ENCODE measurements around the gene PPFIA1. TPM values are rescaled to one million over a fixed set of nuclear protein-coding genes. Genes with fewer than 3 reads are reported as not detected.
A peak's percentile ranks its signal among the peaks of the same experiment; 100 is the strongest.
"Not testable (repeated sequence)": the region's sequence is repeated elsewhere in the genome, so short reads cannot be mapped to it uniquely, and the experiment has no call there.

The PPFIA1 gene
- total RNA-seq, 6 experiments from 2014 or later, result 29.4 to 40.0 (median 32.7) TPM

GRCh38 chr11:70389201-70389600 lies 118.7 kb downstream of the PPFIA1 start:
- H3K4me3 Mint-ChIP-seq, result no peak overlapping the region
- peaks cover 22% of the 10 kb centered on the region; the same call in 1 of the 2 replicates for H3K36me3 Mint-ChIP-seq (ENCODE audit: low read depth)
- H3K27me3 Mint-ChIP-seq (ENCODE audit: insufficient read depth), result peaks cover 6% of the 10 kb centered on the region
- no peaks in the 10 kb centered on the region for H3K9me3 Mint-ChIP-seq
- H3K27ac Mint-ChIP-seq, result peak overlapping the region; percentile 4; the same call in 1 of the 2 replicates
- peaks cover 8% of the 10 kb centered on the region for H3K4me1 Mint-ChIP-seq (ENCODE audit: low read depth)
- DNase-seq, result no peak
- TF ChIP-seq, protein P1, sequence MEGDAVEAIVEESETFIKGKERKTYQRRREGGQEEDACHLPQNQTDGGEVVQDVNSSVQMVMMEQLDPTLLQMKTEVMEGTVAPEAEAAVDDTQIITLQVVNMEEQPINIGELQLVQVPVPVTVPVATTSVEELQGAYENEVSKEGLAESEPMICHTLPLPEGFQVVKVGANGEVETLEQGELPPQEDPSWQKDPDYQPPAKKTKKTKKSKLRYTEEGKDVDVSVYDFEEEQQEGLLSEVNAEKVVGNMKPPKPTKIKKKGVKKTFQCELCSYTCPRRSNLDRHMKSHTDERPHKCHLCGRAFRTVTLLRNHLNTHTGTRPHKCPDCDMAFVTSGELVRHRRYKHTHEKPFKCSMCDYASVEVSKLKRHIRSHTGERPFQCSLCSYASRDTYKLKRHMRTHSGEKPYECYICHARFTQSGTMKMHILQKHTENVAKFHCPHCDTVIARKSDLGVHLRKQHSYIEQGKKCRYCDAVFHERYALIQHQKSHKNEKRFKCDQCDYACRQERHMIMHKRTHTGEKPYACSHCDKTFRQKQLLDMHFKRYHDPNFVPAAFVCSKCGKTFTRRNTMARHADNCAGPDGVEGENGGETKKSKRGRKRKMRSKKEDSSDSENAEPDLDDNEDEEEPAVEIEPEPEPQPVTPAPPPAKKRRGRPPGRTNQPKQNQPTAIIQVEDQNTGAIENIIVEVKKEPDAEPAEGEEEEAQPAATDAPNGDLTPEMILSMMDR (IDR thresholded peaks at IDR 0.05), result no peak

DNA sequence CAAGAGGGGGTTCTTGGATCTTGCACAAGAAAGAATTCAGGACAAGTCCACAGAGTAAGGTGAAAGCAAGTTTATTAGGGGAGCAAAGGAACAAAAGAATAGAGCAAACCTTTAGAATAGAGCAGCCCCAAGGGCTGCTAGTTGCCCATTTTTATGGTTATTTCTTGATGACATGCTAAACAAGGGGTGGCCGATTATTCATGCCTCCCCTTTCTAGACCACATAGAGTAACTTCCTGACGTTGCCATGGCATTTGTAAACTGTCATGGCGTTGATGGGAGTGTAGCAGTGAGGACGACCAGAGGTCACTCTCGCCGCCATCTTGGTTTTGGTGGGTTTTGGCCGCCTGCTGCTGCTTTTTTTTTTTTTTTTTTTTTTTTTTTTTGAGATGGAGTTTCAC lies 120.4 kb downstream of the PPFIA1 start:
- H3K4me3 Mint-ChIP-seq; DNase-seq; H3K4me1 Mint-ChIP-seq (ENCODE audit: low read depth); H3K27me3 Mint-ChIP-seq (ENCODE audit: insufficient read depth); H3K9me3 Mint-ChIP-seq; H3K27ac Mint-ChIP-seq: not testable (repeated sequence)
- peaks cover 16% of the 10 kb centered on the region; the same call in 1 of the 2 replicates for H3K36me3 Mint-ChIP-seq (ENCODE audit: low read depth)

DNA sequence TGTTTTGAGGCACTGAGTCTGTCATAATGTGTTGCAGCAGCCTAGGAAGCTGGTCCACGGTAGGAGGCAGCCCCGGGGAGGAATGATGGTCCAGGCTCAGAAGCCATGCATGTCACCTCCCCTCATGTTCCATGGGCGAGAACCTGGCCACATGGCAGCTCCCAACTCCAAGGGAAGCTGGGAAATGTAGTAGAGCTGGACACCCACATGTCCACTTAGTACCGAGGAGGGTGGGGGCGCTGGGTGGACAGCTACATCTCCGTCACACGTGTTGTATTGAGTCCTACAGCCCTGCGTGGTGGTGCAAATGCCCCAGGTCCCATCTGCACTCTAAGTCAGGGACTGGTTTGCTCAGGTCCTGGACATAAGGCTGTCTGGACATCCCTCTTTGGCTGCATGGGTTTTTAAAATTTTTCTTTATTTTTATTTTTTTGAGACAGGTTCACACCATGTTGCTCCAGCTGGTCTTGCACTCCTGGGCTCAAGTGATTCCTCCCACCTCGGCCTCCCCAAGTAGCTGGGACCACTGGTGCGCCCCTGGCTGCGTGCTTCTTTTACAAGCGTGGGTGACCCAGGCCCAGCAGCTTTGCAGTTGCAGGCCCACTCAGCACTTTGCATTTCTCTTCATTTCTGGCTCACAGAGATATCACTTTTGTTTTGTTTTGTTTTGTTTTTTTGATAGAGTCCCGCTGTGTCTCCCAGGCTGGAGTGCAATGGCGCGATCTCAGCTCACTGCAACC lies 123.9 kb downstream of the PPFIA1 start:
- Mint-ChIP-seq H3K4me1 (ENCODE audit: low read depth) (peaks cover 17% of the 10 kb centered on the region), H3K27ac (no peak overlapping the region), H3K9me3 (no peaks in the 10 kb centered on the region), H3K36me3 (ENCODE audit: low read depth) (peaks cover 19% of the 10 kb centered on the region), H3K4me3 (no peak overlapping the region), H3K27me3 (ENCODE audit: insufficient read depth) (peaks cover 6% of the 10 kb centered on the region)
- TF ChIP-seq, protein P1 (IDR thresholded peaks at IDR 0.05), result no peak
- no peak for DNase-seq

- no peak for DNase-seq
- peak overlapping the region; percentile 91 for H3K4me3 Mint-ChIP-seq
Measured at GRCh38 chr11:70397336-70397982, 127.0 kb downstream of the PPFIA1 start.

GRCh38 chr11:70397983-70398833 lies 127.7 kb downstream of the PPFIA1 start, which contains the start of gene CTTN:
Gene CTTN (plus strand): TSS chr11:70398529. CDS start chr11:70407298, 8,769 bp downstream.
- Mint-ChIP-seq H3K4me1 (ENCODE audit: low read depth) (peaks cover 35% of the 10 kb centered on the region), H3K27me3 (ENCODE audit: insufficient read depth) (peaks cover 2% of the 10 kb centered on the region; the same call in 1 of the 2 replicates), H3K4me3 (peak within 1 kb of the TSS; percentile 91), H3K36me3 (ENCODE audit: low read depth) (peaks cover 29% of the 10 kb centered on the region), H3K27ac (peak within 1 kb of the TSS; percentile 93), H3K9me3 (no peaks in the 10 kb centered on the region)
- DNase-seq, result peak; percentile 82
- TF ChIP-seq, protein P1 (IDR thresholded peaks at IDR 0.05), result no peak

More at GRCh38 chr11:70397336-70397982, 127.0 kb downstream of the PPFIA1 start:
- no peaks in the 10 kb centered on the region for H3K9me3 Mint-ChIP-seq
- H3K36me3 Mint-ChIP-seq (ENCODE audit: low read depth), result peaks cover 26% of the 10 kb centered on the region
- H3K4me1 Mint-ChIP-seq (ENCODE audit: low read depth), result peaks cover 30% of the 10 kb centered on the region
- peaks cover 3% of the 10 kb centered on the region for H3K27me3 Mint-ChIP-seq (ENCODE audit: insufficient read depth)
- peak overlapping the region; percentile 81 for H3K27ac Mint-ChIP-seq
- TF ChIP-seq, protein P1 (IDR thresholded peaks at IDR 0.05), result no peak
